BLaER1 (cell line): ENCODE results near the gene TBC1D5.

Source experiments
- H3K27ac ChIP-seq: shearing (Covaris generic); formaldehyde crosslinking; 2 replicates; pipeline ENCODE4 v1.8.1; 2022
- H3K27me3 ChIP-seq: shearing (Covaris generic); formaldehyde crosslinking; 2 replicates; pipeline ENCODE4 v1.8.1; 2022
- H3K36me3 ChIP-seq: shearing (Covaris generic); formaldehyde crosslinking; 2 replicates; pipeline ENCODE4 v1.8.1; 2022
- H3K4me1 ChIP-seq: shearing (Covaris generic); formaldehyde crosslinking; 2 replicates; pipeline ENCODE4 v1.8.1; 2022
- H3K4me2 ChIP-seq: shearing (Covaris generic); formaldehyde crosslinking; 2 replicates; pipeline ENCODE4 v1.8.1; 2022
- H3K4me3 ChIP-seq: shearing (Covaris generic); formaldehyde crosslinking; 2 replicates; pipeline ENCODE4 v1.8.1; 2022
- H3K9ac ChIP-seq: shearing (Covaris generic); formaldehyde crosslinking; 2 replicates; pipeline ENCODE4 v1.8.1; 2022
- H3K9me3 ChIP-seq: shearing (Covaris generic); formaldehyde crosslinking; 2 replicates; pipeline ENCODE4 v1.8.1; 2022
- H4K20me1 ChIP-seq: shearing (Covaris generic); formaldehyde crosslinking; 2 replicates; pipeline ENCODE4 v1.8.1; 2022
- Cebpa-rat ChIP-seq: shearing (Covaris generic); IDR thresholded peaks from 2 replicates; pipeline ENCODE4 v1.8.1; 2022

The TBC1D5 gene

DNA sequence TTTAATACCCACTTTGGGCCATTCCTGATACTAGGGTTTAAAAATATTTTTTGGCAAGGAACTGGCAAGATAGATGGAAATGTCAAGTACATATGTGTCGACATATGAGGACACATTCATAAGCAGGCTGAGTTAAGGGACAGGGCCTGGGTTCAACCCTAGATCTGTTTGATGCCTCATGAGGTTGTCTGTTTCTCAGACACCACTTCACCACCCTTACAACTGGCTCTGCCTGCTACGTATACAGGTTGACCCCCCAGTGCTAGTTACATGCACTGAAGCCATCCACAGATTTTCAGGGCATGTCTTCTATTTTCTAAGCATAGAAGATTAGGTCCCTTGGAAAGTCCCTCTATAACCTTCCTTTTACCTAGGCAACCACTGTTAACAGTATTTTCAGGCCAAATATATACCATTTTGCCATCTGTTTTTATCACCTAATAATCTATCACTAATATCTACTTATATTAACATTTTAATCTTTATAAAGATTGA lies 561.0 kb downstream of the TBC1D5 start:
- H3K27ac ChIP-seq = no peak overlapping the region; the same call in 1 of the 2 replicates
- H3K4me3 ChIP-seq = no peak overlapping the region
- no peaks in the 10 kb centered on the region for H3K27me3 ChIP-seq
- H3K36me3 ChIP-seq = peaks cover 33% of the 10 kb centered on the region
- no peak for TF ChIP-seq Cebpa-rat
- no peaks in the 10 kb centered on the region for H4K20me1 ChIP-seq
- H3K4me1 ChIP-seq = peaks cover 36% of the 10 kb centered on the region
- no peak overlapping the region for H3K9ac ChIP-seq
- no peaks in the 10 kb centered on the region for H3K9me3 ChIP-seq
- peak overlapping the region; percentile 35 for H3K4me2 ChIP-seq

DNA sequence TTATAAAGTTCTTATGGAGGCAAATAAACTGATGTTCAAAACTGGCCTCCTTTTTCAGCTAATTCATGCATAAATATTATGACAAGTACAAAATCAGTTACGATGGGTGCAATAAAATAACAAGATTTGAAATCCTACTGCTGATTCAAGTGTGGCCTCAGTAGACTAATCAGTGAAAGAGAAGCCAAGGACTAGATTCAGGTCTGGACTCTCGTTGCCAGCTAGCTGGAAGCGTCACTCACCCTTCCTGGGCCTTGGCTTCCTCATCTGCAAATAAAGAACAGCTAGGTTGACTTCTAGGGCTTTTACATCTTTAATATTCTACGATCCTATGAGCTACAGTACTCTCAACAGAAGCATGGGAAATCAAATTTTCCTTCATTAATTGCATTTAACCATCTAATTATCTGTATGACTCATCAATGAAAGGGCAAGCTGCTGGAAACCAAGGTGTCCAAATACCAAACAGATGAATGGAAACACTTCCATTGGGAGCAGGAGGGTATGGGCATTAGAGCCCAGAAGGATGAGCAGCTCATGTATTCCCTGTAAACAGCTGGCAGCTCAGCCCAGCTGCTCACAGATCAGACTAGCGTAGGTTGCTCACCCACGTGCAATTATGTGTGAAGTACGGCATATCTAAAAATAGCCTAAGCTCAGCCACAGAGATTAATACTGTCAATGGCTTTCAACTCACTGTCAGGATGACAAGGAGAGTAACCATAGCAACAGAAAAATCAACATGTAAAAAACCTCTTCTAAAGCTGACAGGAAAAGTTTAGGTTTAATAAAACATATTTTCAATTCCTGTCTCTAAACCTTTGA lies 562.8 kb downstream of the TBC1D5 start:
- Histone ChIP-seq H3K27me3 (no peaks in the 10 kb centered on the region), H4K20me1 (no peaks in the 10 kb centered on the region), H3K27ac (no peak overlapping the region), H3K9me3 (no peaks in the 10 kb centered on the region), H3K4me1 (peaks cover 36% of the 10 kb centered on the region), H3K36me3 (peaks cover 36% of the 10 kb centered on the region), H3K4me2 (peak overlapping the region; percentile 55), H3K9ac (no peak overlapping the region), H3K4me3 (no peak overlapping the region)
- TF ChIP-seq Cebpa-rat = no peak

DNA sequence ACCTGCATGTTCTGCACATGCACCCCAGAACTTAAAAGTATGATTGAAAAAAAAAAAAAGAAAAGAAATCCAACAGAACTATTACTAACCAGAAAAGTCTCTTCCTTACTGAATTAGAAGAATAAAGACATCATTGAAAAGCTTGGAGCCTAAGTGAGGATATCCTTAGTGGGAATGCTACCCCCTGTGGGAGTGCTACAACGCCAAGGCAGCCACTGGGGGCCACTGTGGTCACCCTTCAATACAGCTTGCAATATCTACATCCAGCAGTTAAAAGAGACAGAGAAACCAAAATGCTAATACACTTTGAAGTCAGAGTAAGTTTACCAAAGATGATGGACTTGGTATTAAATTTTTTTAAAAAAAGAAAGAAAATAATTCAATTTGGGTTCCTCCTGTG lies 565.7 kb downstream of the TBC1D5 start:
- TF ChIP-seq Cebpa-rat = no peak
- H4K20me1 ChIP-seq = no peaks in the 10 kb centered on the region
- no peaks in the 10 kb centered on the region for H3K27me3 ChIP-seq
- no peak overlapping the region for H3K27ac ChIP-seq
- no peak overlapping the region for H3K9ac ChIP-seq
- no peak overlapping the region for H3K4me3 ChIP-seq
- no peak overlapping the region for H3K4me2 ChIP-seq
- peaks cover 22% of the 10 kb centered on the region for H3K4me1 ChIP-seq
- H3K36me3 ChIP-seq = peaks cover 38% of the 10 kb centered on the region
- no peaks in the 10 kb centered on the region for H3K9me3 ChIP-seq

GRCh38 chr3:17175187-17175807 lies 567.1 kb downstream of the TBC1D5 start:
- no peak overlapping the region for H3K4me2 ChIP-seq
- peaks cover 33% of the 10 kb centered on the region; the same call in 1 of the 2 replicates for H3K36me3 ChIP-seq
- no peak overlapping the region for H3K27ac ChIP-seq
- no peak for TF ChIP-seq Cebpa-rat
- no peaks in the 10 kb centered on the region for H4K20me1 ChIP-seq
- peaks cover 11% of the 10 kb centered on the region for H3K4me1 ChIP-seq
- H3K9me3 ChIP-seq = no peaks in the 10 kb centered on the region
- H3K9ac ChIP-seq = no peak overlapping the region
- H3K27me3 ChIP-seq = no peaks in the 10 kb centered on the region
- no peak overlapping the region for H3K4me3 ChIP-seq

GRCh38 chr3:17166369-17166768 lies 576.1 kb downstream of the TBC1D5 start:
- Histone ChIP-seq H4K20me1 (no peaks in the 10 kb centered on the region), H3K36me3 (peaks cover 80% of the 10 kb centered on the region), H3K27me3 (no peaks in the 10 kb centered on the region), H3K9ac (no peak overlapping the region), H3K4me3 (no peak overlapping the region), H3K9me3 (no peaks in the 10 kb centered on the region), H3K27ac (no peak overlapping the region), H3K4me1 (peaks cover under 1% of the 10 kb centered on the region; the same call in 1 of the 2 replicates), H3K4me2 (no peak overlapping the region)
- no peak for TF ChIP-seq Cebpa-rat

- Histone ChIP-seq H4K20me1 (no peaks in the 10 kb centered on the region), H3K27ac (no peak overlapping the region)
These were observed 580.3 kb downstream of the TBC1D5 start for GRCh38 chr3:17162116-17162515.

DNA sequence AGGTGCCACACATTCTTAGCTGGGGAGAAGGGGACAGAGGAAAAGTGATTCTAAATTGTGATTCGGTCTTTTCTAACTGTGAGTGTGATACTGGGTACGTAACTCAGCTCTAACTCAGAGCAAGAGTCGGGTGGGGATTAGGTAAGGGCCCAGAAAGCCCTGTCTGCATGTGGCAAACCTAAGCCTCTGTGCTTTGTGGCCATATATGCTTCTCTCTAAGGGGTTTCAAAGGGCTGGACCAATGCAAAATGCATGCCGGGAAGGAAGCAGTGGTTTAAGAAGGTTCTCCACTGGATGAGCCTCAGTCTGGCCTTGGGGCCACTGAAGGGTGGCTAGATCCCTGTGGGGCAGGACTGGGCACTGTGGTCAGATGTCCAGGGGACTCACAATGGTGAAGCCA lies 581.8 kb downstream of the TBC1D5 start:
- no peak for TF ChIP-seq Cebpa-rat
- peaks cover 92% of the 10 kb centered on the region for H3K36me3 ChIP-seq
- no peaks in the 10 kb centered on the region for H4K20me1 ChIP-seq
- no peaks in the 10 kb centered on the region for H3K27me3 ChIP-seq
- no peak overlapping the region for H3K4me3 ChIP-seq
- H3K9me3 ChIP-seq = no peaks in the 10 kb centered on the region
- peaks cover 10% of the 10 kb centered on the region for H3K4me1 ChIP-seq
- H3K9ac ChIP-seq = no peak overlapping the region
- H3K27ac ChIP-seq = no peak overlapping the region
- H3K4me2 ChIP-seq = no peak overlapping the region

More at GRCh38 chr3:17162116-17162515, 580.3 kb downstream of the TBC1D5 start:
- no peak for TF ChIP-seq Cebpa-rat
- Histone ChIP-seq H3K27me3 (no peaks in the 10 kb centered on the region), H3K9ac (no peak overlapping the region), H3K4me3 (no peak overlapping the region), H3K9me3 (no peaks in the 10 kb centered on the region), H3K4me2 (no peak overlapping the region), H3K36me3 (peaks cover 94% of the 10 kb centered on the region), H3K4me1 (peaks cover 10% of the 10 kb centered on the region)

DNA sequence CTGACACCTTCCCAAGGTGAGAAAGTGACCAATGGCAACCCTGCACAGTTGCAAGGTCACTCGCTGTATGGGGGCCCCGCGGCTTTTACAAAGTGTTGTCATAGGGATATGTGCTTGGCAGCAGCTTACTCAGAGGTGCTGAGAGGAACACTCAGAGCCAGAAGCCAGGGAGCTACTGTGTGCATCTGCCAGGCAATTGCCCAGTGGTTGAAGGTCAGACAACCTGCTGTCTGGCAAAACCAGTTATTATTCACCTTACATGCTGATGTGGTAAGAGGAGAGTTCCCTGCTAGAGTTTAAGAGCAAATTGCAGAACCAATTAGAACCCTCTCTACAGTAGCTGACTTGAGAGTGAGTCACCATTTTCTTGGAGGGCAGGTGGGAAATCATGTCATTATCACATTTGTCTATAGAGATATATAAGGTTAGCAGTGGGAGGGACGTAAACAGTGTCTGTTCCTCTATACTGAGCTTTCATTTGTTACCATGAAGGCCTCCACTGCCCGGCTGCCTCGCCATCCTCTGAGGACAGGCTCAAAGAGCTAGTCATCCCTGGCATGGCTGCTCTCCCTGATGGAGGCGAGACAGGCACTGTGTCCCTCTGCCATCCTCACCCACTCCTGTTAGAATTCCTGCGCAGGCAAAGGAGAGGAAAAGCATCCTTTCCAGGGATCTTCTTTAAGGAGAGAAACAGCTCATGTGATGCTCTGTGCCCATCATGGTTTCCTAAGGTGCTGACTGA lies 583.3 kb downstream of the TBC1D5 start:
- Histone ChIP-seq H3K27ac (no peak overlapping the region), H3K36me3 (peaks cover 93% of the 10 kb centered on the region), H3K9ac (no peak overlapping the region), H3K4me2 (no peak overlapping the region), H3K4me1 (peaks cover 10% of the 10 kb centered on the region), H4K20me1 (no peaks in the 10 kb centered on the region), H3K9me3 (peaks cover 8% of the 10 kb centered on the region), H3K4me3 (no peak overlapping the region), H3K27me3 (no peaks in the 10 kb centered on the region)
- TF ChIP-seq Cebpa-rat = no peak

GRCh38 chr3:17157713-17158112 lies 584.7 kb downstream of the TBC1D5 start:
- Histone ChIP-seq H3K4me2 (no peak overlapping the region), H3K36me3 (peaks cover 93% of the 10 kb centered on the region), H3K4me1 (peaks cover 15% of the 10 kb centered on the region), H3K27me3 (no peaks in the 10 kb centered on the region), H3K9ac (no peak overlapping the region), H3K9me3 (peaks cover 21% of the 10 kb centered on the region), H3K27ac (no peak overlapping the region), H3K4me3 (no peak overlapping the region), H4K20me1 (no peaks in the 10 kb centered on the region)
- TF ChIP-seq Cebpa-rat = no peak
